Retinal pigment epithelial cell (primary cell): ENCODE measurements around the gene RABL3.

Experiments
- DNase-seq: peaks from one replicate; pipeline ENCODE4 v3.0.0-alpha.2; 2010; ENCODE audit warnings: low read depth
- H3K4me3 ChIP-seq: 2 replicates; pipeline ENCODE4 v1.5.1; 2011; ENCODE audit warnings: mild to moderate bottlenecking, low read length, control low read depth, moderate library complexity
- TF ChIP-seq, protein P1 (sequence below): conservative IDR thresholded peaks from 2 replicates; pipeline ENCODE4 v1.5.1; 2011; ENCODE audit warnings: low read depth, low read length, control low read depth, inconsistent platforms

Gene RABL3

DNA sequence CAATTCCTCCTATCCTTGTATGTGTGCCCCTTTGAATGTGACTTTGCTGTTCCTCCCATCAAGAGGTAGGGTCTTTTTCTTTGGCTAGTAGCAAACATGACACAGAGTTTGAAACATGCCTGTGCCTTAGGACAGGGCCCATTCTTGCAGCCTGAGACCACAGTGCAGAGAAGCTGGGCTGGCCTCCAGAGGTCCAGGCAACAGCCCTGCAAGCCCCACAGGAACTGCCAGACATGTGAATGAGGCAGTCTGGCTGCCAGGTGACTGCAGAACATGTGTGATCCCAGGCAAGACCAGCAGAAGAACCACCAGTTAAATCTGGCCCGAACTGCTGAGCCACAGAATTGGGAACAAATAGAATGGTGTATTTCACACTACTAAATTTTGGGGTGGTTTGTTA is 59.1 kb downstream of the RABL3 start:
- TF ChIP-seq, protein P1, sequence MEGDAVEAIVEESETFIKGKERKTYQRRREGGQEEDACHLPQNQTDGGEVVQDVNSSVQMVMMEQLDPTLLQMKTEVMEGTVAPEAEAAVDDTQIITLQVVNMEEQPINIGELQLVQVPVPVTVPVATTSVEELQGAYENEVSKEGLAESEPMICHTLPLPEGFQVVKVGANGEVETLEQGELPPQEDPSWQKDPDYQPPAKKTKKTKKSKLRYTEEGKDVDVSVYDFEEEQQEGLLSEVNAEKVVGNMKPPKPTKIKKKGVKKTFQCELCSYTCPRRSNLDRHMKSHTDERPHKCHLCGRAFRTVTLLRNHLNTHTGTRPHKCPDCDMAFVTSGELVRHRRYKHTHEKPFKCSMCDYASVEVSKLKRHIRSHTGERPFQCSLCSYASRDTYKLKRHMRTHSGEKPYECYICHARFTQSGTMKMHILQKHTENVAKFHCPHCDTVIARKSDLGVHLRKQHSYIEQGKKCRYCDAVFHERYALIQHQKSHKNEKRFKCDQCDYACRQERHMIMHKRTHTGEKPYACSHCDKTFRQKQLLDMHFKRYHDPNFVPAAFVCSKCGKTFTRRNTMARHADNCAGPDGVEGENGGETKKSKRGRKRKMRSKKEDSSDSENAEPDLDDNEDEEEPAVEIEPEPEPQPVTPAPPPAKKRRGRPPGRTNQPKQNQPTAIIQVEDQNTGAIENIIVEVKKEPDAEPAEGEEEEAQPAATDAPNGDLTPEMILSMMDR = no peak
- no peak for DNase-seq
- no peak overlapping the region for H3K4me3 ChIP-seq

DNA sequence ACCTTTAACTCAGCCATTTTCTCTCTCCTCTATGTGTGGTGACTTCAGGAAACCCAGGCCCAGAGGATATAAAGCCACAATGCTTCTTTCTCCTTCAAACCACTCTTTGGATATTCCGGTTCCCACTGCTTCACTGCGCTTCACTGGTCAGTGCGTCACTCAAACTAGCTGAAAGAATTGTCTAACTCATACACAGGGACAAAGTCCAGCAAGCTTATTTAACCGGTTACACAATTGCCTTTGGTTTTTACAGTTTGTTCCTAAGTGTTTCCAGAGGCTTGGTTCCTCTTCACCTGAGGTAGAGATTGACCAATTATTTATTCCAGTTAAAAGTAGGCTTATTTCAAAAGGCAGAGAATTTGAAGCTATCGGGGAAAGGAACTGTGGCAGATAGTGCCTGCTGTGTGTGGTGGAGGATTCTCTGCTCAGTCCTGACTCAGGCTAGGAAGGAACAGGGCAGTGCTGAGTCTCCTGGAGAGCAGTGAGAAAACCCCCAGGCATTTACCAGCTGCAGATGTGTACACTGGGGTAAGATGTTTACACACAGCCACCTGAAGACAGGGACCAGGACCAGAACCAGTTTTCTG is 60.1 kb downstream of the RABL3 start, which contains the start of gene HGD:
Gene HGD, minus strand, starts transcription at position 145 of the 587 bp plus-strand sequence. Its CDS starts 128 bp downstream, at position 17.
- H3K4me3 ChIP-seq = no peak within 1 kb of the TSS
- TF ChIP-seq, protein P1 = no peak

GRCh38 chr3:120681506-120682038 is 60.7 kb downstream of the RABL3 start:
- no peak for DNase-seq
- no peak overlapping the region for H3K4me3 ChIP-seq
- TF ChIP-seq, protein P1 = no peak

More for the DNA sequence above, 60.1 kb downstream of the RABL3 start, which contains the start of gene HGD:
- DNase-seq = no peak

- TF ChIP-seq, protein P1 = no peak
- DNase-seq = no peak
- no peak overlapping the region for H3K4me3 ChIP-seq
Observed at GRCh38 chr3:120681018-120681417, 61.3 kb downstream of the RABL3 start.

GRCh38 chr3:120680193-120680894 is 62.0 kb downstream of the RABL3 start:
- no peak for DNase-seq
- TF ChIP-seq, protein P1 = no peak
- no peak overlapping the region for H3K4me3 ChIP-seq

GRCh38 chr3:120678984-120679383 is 63.3 kb downstream of the RABL3 start:
- no peak for DNase-seq
- peak overlapping the region; percentile 21 for H3K4me3 ChIP-seq
- TF ChIP-seq, protein P1 = no peak
